Lower lobe of right lung (tissue), 2 donors: ENCODE data around the gene ABHD8. TPM values are rescaled to one million over a fixed set of nuclear protein-coding genes. Genes with fewer than 3 reads are reported as not detected.

ENCODE experiments used
- ATAC-seq, 2 donors: fragments of 200-7000 bp; cut with Tn5 transposase; one replicate each; pipeline ENCODE4 v1.9.1; 2020 to 2022; ENCODE audit warnings: mild to moderate bottlenecking in 2 of 2, moderate library complexity in 2 of 2
- DNase-seq: peaks from one replicate; pipeline ENCODE4 v3.0.0-alpha.2; 2020
- H3K27ac ChIP-seq: fragments of 200-600 bp; one replicate; pipeline ENCODE4 v1.8.0; 2022
- H3K27me3 ChIP-seq: fragments of 200-600 bp; one replicate; pipeline ENCODE4 v1.8.0; 2022; ENCODE audit warnings: low read depth
- H3K36me3 ChIP-seq: fragments of 200-600 bp; one replicate; pipeline ENCODE4 v1.8.0; 2022; ENCODE audit warnings: mild to moderate bottlenecking
- H3K4me1 ChIP-seq: fragments of 200-600 bp; one replicate; pipeline ENCODE4 v1.8.0; 2022
- H3K4me3 ChIP-seq: fragments of 200-600 bp; one replicate; pipeline ENCODE4 v1.8.0; 2022; ENCODE audit warnings: mild to moderate bottlenecking
- H3K9me3 ChIP-seq: fragments of 200-600 bp; one replicate; pipeline ENCODE4 v1.8.0; 2022
- intact Hi-C: fragments of 100-400 bp; cut with DNase I; formaldehyde crosslinking; loops from one replicate; pipeline ENCODE4 v1.11.0; 2022
- total RNA-seq: library from RNA; stranded (reverse); fragmentation: NEBNext Ultra II Directional; extraction: Animal tissue kit (Norgen Biotek cat#: 25700); gene quantifications from one replicate; pipeline ENCODE4 v1.2.1, GENCODE V29; 2021
- TF ChIP-seq, protein P1 (sequence below): fragments of 200-600 bp; IDR thresholded peaks from one replicate; pipeline ENCODE4 v1.8.0; 2022; ENCODE audit warnings: antibody characterized with exemption, mild to moderate bottlenecking
- donor health status: DM: no; HTN: yes; CAD: no; lungs with severe emphysema.

Gene ABHD8
- total RNA-seq, 1 donor from 2014 or later, result 19.5 TPM

DNA sequence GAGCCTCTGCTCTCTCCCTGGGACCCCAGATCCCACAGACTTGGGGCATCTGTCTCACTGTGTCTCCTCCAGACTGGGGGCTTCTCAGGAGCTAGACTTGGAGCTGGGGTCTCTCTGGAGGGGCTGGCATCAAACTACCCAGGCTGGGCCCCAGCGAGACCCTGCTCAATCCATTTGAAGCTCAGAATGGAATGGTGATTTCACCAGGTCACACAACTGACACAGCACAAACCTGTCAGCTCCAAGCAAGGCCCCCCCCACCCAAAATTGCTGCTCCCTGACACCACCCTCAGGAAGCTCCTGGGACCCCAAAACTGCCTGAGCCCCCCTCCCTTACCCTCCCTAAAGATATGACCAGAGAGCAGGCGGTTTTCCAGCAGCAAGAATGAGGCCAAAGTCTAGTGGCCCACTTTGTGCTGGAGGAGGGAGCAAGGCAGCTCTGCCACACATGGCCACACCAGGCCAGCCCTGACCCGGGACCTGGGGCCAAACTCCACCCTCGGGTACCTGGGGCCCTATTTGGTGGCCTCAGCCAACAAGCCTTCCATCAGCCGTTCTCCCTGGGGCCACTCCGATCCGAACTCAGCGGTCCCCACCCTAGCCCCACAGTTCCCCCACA lies 59.9 kb downstream of the ABHD8 start:
- Histone ChIP-seq H3K27ac (peak overlapping the region; percentile 79), H3K4me1 (peaks cover 54% of the 10 kb centered on the region), H3K36me3 (peaks cover 11% of the 10 kb centered on the region), H3K9me3 (no peaks in the 10 kb centered on the region), H3K27me3 (no peaks in the 10 kb centered on the region), H3K4me3 (peak overlapping the region; percentile 89)
- TF ChIP-seq, protein P1, sequence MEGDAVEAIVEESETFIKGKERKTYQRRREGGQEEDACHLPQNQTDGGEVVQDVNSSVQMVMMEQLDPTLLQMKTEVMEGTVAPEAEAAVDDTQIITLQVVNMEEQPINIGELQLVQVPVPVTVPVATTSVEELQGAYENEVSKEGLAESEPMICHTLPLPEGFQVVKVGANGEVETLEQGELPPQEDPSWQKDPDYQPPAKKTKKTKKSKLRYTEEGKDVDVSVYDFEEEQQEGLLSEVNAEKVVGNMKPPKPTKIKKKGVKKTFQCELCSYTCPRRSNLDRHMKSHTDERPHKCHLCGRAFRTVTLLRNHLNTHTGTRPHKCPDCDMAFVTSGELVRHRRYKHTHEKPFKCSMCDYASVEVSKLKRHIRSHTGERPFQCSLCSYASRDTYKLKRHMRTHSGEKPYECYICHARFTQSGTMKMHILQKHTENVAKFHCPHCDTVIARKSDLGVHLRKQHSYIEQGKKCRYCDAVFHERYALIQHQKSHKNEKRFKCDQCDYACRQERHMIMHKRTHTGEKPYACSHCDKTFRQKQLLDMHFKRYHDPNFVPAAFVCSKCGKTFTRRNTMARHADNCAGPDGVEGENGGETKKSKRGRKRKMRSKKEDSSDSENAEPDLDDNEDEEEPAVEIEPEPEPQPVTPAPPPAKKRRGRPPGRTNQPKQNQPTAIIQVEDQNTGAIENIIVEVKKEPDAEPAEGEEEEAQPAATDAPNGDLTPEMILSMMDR, result no peak
- DNase-seq (no peak), ATAC-seq (no peak)
- intact Hi-C loops, result no loop called here

DNA sequence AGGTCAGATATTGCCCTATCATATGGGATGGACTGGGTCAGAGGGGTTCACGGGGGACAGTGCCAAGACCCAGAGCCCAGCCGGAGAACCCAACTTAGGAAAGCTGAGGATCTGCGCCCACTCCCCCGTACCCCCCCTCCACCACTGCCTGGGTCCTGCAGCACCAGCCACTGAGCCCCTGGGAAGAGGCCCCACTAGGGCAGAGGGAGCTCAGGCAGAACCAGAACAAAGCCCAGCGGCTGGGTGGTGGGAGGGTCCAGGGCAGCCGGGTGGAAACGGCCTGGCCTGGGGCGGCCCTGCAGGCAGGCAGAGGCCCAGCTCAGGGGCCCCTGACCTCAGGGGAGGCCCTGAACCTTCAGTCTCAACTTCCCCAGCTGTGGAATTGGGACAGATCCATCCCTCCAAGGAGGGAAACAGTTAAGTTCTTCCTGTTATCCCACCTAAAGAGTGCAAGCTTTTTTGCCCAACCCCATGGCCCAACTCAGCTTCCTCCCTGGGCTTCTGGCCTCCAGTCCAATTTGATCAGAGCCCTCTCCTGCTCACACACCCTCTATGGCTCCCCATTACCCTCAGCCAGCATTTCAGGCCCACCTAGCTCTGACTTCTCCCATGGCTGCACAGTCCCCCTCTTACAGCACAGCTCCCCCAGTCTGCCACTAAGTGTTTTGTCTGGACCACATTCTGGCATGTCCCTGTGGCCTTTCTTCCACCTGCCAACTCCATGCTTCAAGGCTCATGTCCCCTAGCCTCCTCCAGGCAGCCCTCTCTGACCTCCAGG lies 60.6 kb downstream of the ABHD8 start:
- H3K4me1 ChIP-seq, result peaks cover 54% of the 10 kb centered on the region
- peak overlapping the region; percentile 36 for H3K27ac ChIP-seq
- DNase-seq, result no peak
- peaks cover 18% of the 10 kb centered on the region for H3K36me3 ChIP-seq
- TF ChIP-seq, protein P1, result no peak
- ATAC-seq, result no peak
- intact Hi-C loops, result no loop called here
- H3K4me3 ChIP-seq, result peak overlapping the region; percentile 89
- no peaks in the 10 kb centered on the region for H3K27me3 ChIP-seq
- no peaks in the 10 kb centered on the region for H3K9me3 ChIP-seq

Other genes starting within 250 kb of the ABHD8 start
- gene HAUS8, start 228.0 kb downstream of the ABHD8 start, total RNA-seq, result 9.1 TPM
- 205 TPM for gene MYO9B, start 227.6 kb downstream of the ABHD8 start, total RNA-seq
- gene USE1, start 88.1 kb downstream of the ABHD8 start, total RNA-seq, result 32.0 TPM
- gene OCEL1, start 77.2 kb downstream of the ABHD8 start, total RNA-seq, result 37.2 TPM
- gene NR2F6, start 57.5 kb downstream of the ABHD8 start, total RNA-seq, result 38.7 TPM
- gene USHBP1, start 38.7 kb downstream of the ABHD8 start, total RNA-seq, result 8.2 TPM
- 58.4 TPM for gene BABAM1, start 36.0 kb downstream of the ABHD8 start, total RNA-seq
- gene ANKLE1, start 21.5 kb downstream of the ABHD8 start, total RNA-seq, result 0.92 TPM
- gene MRPL34, start 2.4 kb upstream of the ABHD8 start, total RNA-seq, result 68.3 TPM
- gene DDA1, start 6.1 kb upstream of the ABHD8 start, total RNA-seq, result 32.2 TPM
- gene ANO8, start 31.4 kb upstream of the ABHD8 start, total RNA-seq, result 16.6 TPM
- gene GTPBP3, start 34.1 kb upstream of the ABHD8 start, total RNA-seq, result 21.0 TPM
- gene PLVAP, start 73.9 kb upstream of the ABHD8 start, total RNA-seq, result 25.9 TPM
- gene CCDC194, start 90.8 kb upstream of the ABHD8 start, total RNA-seq, result 1.5 TPM
- 165 TPM for gene BST2, start 102.2 kb upstream of the ABHD8 start, total RNA-seq
- 45.3 TPM for gene MVB12A, start 116.6 kb upstream of the ABHD8 start, total RNA-seq
- not detected for gene TMEM221, start 145.2 kb upstream of the ABHD8 start, total RNA-seq
- gene NXNL1, start 157.5 kb upstream of the ABHD8 start, total RNA-seq, result not detected
- gene SLC27A1, start 167.1 kb upstream of the ABHD8 start, total RNA-seq, result 27.0 TPM
- gene PGLS, start 208.2 kb upstream of the ABHD8 start, total RNA-seq, result 89.4 TPM